HepG2 (cell line): Measurements from ENCODE around the gene PRPF18. TPM values are rescaled to one million over a fixed set of nuclear protein-coding genes. Genes with fewer than 3 reads are reported as not detected.

Experiments used
- ATAC-seq: fragments of 200-7000 bp; cut with Tn5 transposase; 3 replicates; pipeline ENCODE4 v1.9.1; 2020; ENCODE audit warnings: mild to moderate bottlenecking, moderate library complexity
- BruUV-seq: library from RNA; stranded (reverse); fragments of 400-500 nt; replicated peaks from 2 replicates; lab custom pipeline; 2021; lab: Mats Ljungman, UMichigan
- CTCF ChIA-PET: fragments of 300-600 bp; formaldehyde crosslinking; extraction: SDS; loops from one replicate; lab custom pipeline; 2021; ENCODE audit warnings: low total read pairs, inconsistent platforms, low intra/inter-chr PET ratio; lab: Yijun Ruan, JAX
- POLR2A ChIA-PET: fragments of 350-600 bp; sonication (Branson Sonifier 250); formaldehyde crosslinking; loops from one replicate; lab custom pipeline; 2020; ENCODE audit warnings: antibody characterized with exemption, inconsistent platforms; lab: Yijun Ruan, JAX
- DNase-seq: peaks from one replicate; pipeline ENCODE4 v3.0.0-alpha.2; 2015; ENCODE audit warnings: low spot score
- FAIRE-seq: peaks from 3 replicates; lab custom pipeline; 2011; peaks lifted over from hg19 to GRCh38; lab: Jason Lieb, UNC
- H2AFZ ChIP-seq: one replicate; pipeline ENCODE4 v1.6.1; 2011; ENCODE audit warnings: low read length, inconsistent platforms
- H3K27ac ChIP-seq: fragments of 300-600 bp; 3 replicates; pipeline ENCODE4 v1.8.0; 2011; ENCODE audit warnings: mixed run types, mild to moderate bottlenecking, mixed read lengths, low read length, inconsistent platforms; ENCODE audit not compliant: insufficient read depth; ENCODE audit errors: extremely low read length
- H3K27me3 ChIP-seq, 2 experiments: fragments of 200-600 bp in 1 of 2; 2 replicates in 1 of 2; 3 replicates in 1 of 2; pipeline versions ENCODE4 v1.6.0 to v1.8.0; 2011; ENCODE audit warnings: low read length in 2 of 2, mild to moderate bottlenecking in 2 of 2, moderate library complexity in 2 of 2, inconsistent platforms in 1 of 2; ENCODE audit not compliant: insufficient read depth in 2 of 2, control insufficient read depth in 1 of 2
- H3K36me3 ChIP-seq, 2 experiments: fragments of 200-600 bp in 1 of 2; replicated peaks in 1 of 2; 2 replicates in 1 of 2; 3 replicates in 1 of 2; pipeline versions ENCODE4 v1.5.1 to v1.8.0; 2011; ENCODE audit warnings: low read length in 2 of 2, inconsistent platforms in 1 of 2; ENCODE audit not compliant: insufficient read depth in 2 of 2, control insufficient read depth in 1 of 2
- H3K4me1 ChIP-seq: 2 replicates; pipeline ENCODE4 v1.5.1; 2012; ENCODE audit warnings: low read length, inconsistent platforms; ENCODE audit not compliant: insufficient read depth
- H3K4me2 ChIP-seq: 2 replicates; pipeline ENCODE4 v1.6.0; 2011; ENCODE audit warnings: low read depth, low read length, inconsistent platforms
- H3K4me3 ChIP-seq, 3 experiments: fragments of 200-600 bp in 1 of 3; sonication (generic), shearing (Covaris generic) in 1 of 3; replicated peaks in 1 of 3; 2 replicates each; pipeline ENCODE4 v1.5.1; 2011 to 2016; ENCODE audit warnings: low read length in 3 of 3, inconsistent platforms in 2 of 3, low read depth in 2 of 3, mild to moderate bottlenecking in 2 of 3, control low read depth in 1 of 3, mixed read lengths in 1 of 3; ENCODE audit not compliant: insufficient read depth in 1 of 3
- H3K79me2 ChIP-seq: one replicate; pipeline ENCODE4 v1.6.1; 2011; ENCODE audit warnings: low read length, inconsistent platforms; ENCODE audit not compliant: insufficient read depth
- H3K9ac ChIP-seq: 2 replicates; pipeline ENCODE4 v1.6.0; 2011; ENCODE audit warnings: mild to moderate bottlenecking, low read depth, low read length, inconsistent platforms; ENCODE audit not compliant: insufficient read depth
- H3K9me3 ChIP-seq: 2 replicates; pipeline ENCODE4 v1.5.1; 2012; ENCODE audit warnings: mild to moderate bottlenecking, low read length
- H4K20me1 ChIP-seq: 2 replicates; pipeline ENCODE4 v1.6.0; 2011; ENCODE audit warnings: inconsistent platforms, mild to moderate bottlenecking, low read length, moderate library complexity; ENCODE audit not compliant: insufficient read depth
- CHD2 ChIP-seq: IDR thresholded peaks from 2 replicates; pipeline ENCODE4 v1.6.1; 2011; ENCODE audit warnings: low read depth, low read length, improper control_type of control experiment
- ETV5 ChIP-seq: IDR thresholded peaks from 2 replicates; pipeline ENCODE4 v1.6.1; 2018; ENCODE audit warnings: missing biosample characterization, missing genetic modification reagents, inconsistent platforms, borderline replicate concordance
- FOSL2 ChIP-seq: sonication (generic); formaldehyde crosslinking; IDR thresholded peaks from 2 replicates; pipeline ENCODE4 v1.4.0; 2020; ENCODE audit warnings: missing genetic modification reagents
- HDAC6 ChIP-seq: fragments of 200-600 bp; sonication (generic); IDR thresholded peaks from 2 replicates; pipeline ENCODE4 v1.7.0; 2017; ENCODE audit warnings: mild to moderate bottlenecking, antibody characterized with exemption, low read length, low read depth
- KLF16 ChIP-seq, 2 experiments: sonication (generic) in 1 of 2; formaldehyde crosslinking in 1 of 2; IDR thresholded peaks; 2 replicates each; pipeline versions ENCODE4 v1.6.1 to v1.8.0; 2016 to 2023; ENCODE audit warnings: missing genetic modification reagents in 2 of 2, missing compliant biosample characterization in 1 of 2
- MIER3 ChIP-seq: IDR thresholded peaks from 2 replicates; pipeline ENCODE4 v1.6.1; 2016; ENCODE audit warnings: missing compliant biosample characterization, borderline replicate concordance
- MLX ChIP-seq: IDR thresholded peaks from 2 replicates; pipeline ENCODE4 v1.6.1; 2016
- NFE2 ChIP-seq: sonication (generic); formaldehyde crosslinking; IDR thresholded peaks from 2 replicates; pipeline ENCODE4 v1.4.0; 2020; ENCODE audit warnings: missing genetic modification reagents
- NKX3-1 ChIP-seq: sonication (generic); formaldehyde crosslinking; IDR thresholded peaks from 2 replicates; pipeline ENCODE4 v1.5.0; 2020; ENCODE audit warnings: missing genetic modification reagents
- NONO ChIP-seq, 2 experiments: fragments of 450-650 bp in 1 of 2; sonication (generic) in 1 of 2; formaldehyde crosslinking in 1 of 2; IDR thresholded peaks in 1 of 2; conservative IDR thresholded peaks in 1 of 2; 2 replicates each; pipeline versions ENCODE4 v1.6.1 to v1.8.0; 2017 to 2022; ENCODE audit warnings: mild to moderate bottlenecking in 1 of 2, missing genetic modification reagents in 1 of 2, moderate library complexity in 1 of 2
- RBM22 ChIP-seq: fragments of 200-400 bp; formaldehyde crosslinking; optimal IDR thresholded peaks from 2 replicates; pipeline ENCODE3; 2017; ENCODE audit warnings: mild to moderate bottlenecking, low read length, moderate library complexity
- RCOR2 ChIP-seq: IDR thresholded peaks from 2 replicates; pipeline ENCODE4 v1.6.1; 2016; ENCODE audit warnings: missing biosample characterization, missing genetic modification reagents
- SRSF9 ChIP-seq: fragments of 200-400 bp; formaldehyde crosslinking; IDR thresholded peaks from 2 replicates; pipeline ENCODE4 v1.6.1; 2018; ENCODE audit warnings: borderline replicate concordance, mild to moderate bottlenecking, low read depth, low read length; ENCODE audit not compliant: insufficient read depth, poor library complexity, severe bottlenecking
- STAG1 ChIP-seq: sonication (generic); formaldehyde crosslinking; IDR thresholded peaks from 2 replicates; pipeline ENCODE4 v1.4.0; 2020; ENCODE audit warnings: missing genetic modification reagents
- TBX2 ChIP-seq: sonication (generic); formaldehyde crosslinking; IDR thresholded peaks from 2 replicates; pipeline ENCODE4 v1.5.0; 2020; ENCODE audit warnings: missing genetic modification reagents, mild to moderate bottlenecking, borderline replicate concordance
- TCF7 ChIP-seq: sonication (generic); IDR thresholded peaks from 2 replicates; pipeline ENCODE4 v1.6.1; 2016; ENCODE audit warnings: antibody characterized with exemption, low read depth
- ZNF343 ChIP-seq: sonication (generic); formaldehyde crosslinking; IDR thresholded peaks from 2 replicates; pipeline ENCODE4 v1.4.0; 2020; ENCODE audit warnings: mild to moderate bottlenecking, missing genetic modification reagents
- ZSCAN30 ChIP-seq: sonication (generic); formaldehyde crosslinking; IDR thresholded peaks from 2 replicates; pipeline ENCODE4 v1.5.0; 2020; ENCODE audit warnings: mild to moderate bottlenecking, missing genetic modification reagents
- WGBS: methylation state at CpG from one replicate; pipeline ENCODE4 v1.1.6; 2017; ENCODE audit warnings: low lambda C conversion rate; 5-methylcytosine and 5-hydroxymethylcytosine counted together
- in situ Hi-C: cut with HindIII; loops from 2 replicates; pipeline ENCODE4 v1.10.0; 2017; ENCODE audit warnings: low pct_unique_long_range_greater_than_20kb; ENCODE audit not compliant: extremely low pct_ligation_motif_present
- intact Hi-C: fragments of 100-400 bp; cut with micrococcal nuclease; formaldehyde crosslinking; loops from one replicate; pipeline ENCODE4 v1.10.0; 2022; ENCODE audit not compliant: unreplicated experiment
- polyA plus RNA-seq, 8 experiments: library from polyadenylated mRNA; depleted of rRNA in 3 of 8; stranded (reverse) in 7 of 8; unstranded in 1 of 8; fragments of >200 nt; fragmentation: Illumina TruSeq in 4 of 8; extraction: Trizol in 4 of 8; gene quantifications; 2 replicates each; pipeline versions ENCODE4 v1.2.1 to v1.2.3, GENCODE V29; 2011 to 2016; ENCODE audit warnings: low read depth in 4 of 8, missing spikeins in 1 of 8, mixed read lengths in 1 of 8; ENCODE audit not compliant: insufficient read depth in 1 of 8
- total RNA-seq, 5 experiments: library from RNA; depleted of rRNA; stranded (reverse); fragments of >200 nt; fragmentation: Illumina TruSeq; extraction: Trizol; gene quantifications; 2 replicates each; pipeline ENCODE4 v1.2.3, GENCODE V29; 2016; ENCODE audit warnings: low read depth in 1 of 5

Gene PRPF18
- total and polyA plus RNA-seq, 2 of the 13 experiments (the other 11 are each of a cell fraction or from before 2014, with no cell fraction given), result 6.1 to 17.2 TPM

GRCh38 chr10:13550802-13551201 lies 36.0 kb upstream of the PRPF18 start:
- intact Hi-C loops, result no loop called here
- FAIRE-seq, result no peak
- BruUV-seq, result no TSS peak

More at GRCh38 chr10:13550802-13551201, 36.0 kb upstream of the PRPF18 start:
- Histone ChIP-seq H3K4me1 (no peaks in the 10 kb centered on the region), H3K27ac (no peak overlapping the region), H2AFZ (no peak overlapping the region), H3K36me3 (no peaks in the 10 kb centered on the region), H3K9me3 (no peaks in the 10 kb centered on the region), H4K20me1 (no peaks in the 10 kb centered on the region), H3K27me3 (no peaks in the 10 kb centered on the region), H3K79me2 (no peaks in the 10 kb centered on the region), H3K4me2 (no peak overlapping the region), H3K9ac (no peak overlapping the region), H3K4me3 (no peak overlapping the region)
- DNase-seq, result no peak
- no peak for ATAC-seq
- WGBS, result 43% methylated on average over 2 of the region's 2 CpGs
- in situ Hi-C loops, result no loop called here
- POLR2A ChIA-PET, result no interaction called here
- TF ChIP-seq KLF16 (CRISPR knock-in tag; IDR thresholded peaks at IDR 0.05), result no peak
- no peak for TF ChIP-seq RBM22
- no peak for TF ChIP-seq NFE2 (CRISPR knock-in tag)
- no peak for TF ChIP-seq ETV5
- TF ChIP-seq ZSCAN30 (CRISPR knock-in tag), result no peak
- no peak for TF ChIP-seq MIER3 (CRISPR knock-in tag)
- no peak for TF ChIP-seq SRSF9
- TF ChIP-seq TCF7, result no peak
- TF ChIP-seq TBX2, result no peak
- TF ChIP-seq NKX3-1 (CRISPR knock-in tag), result no peak
- TF ChIP-seq HDAC6, result no peak
- no peak for TF ChIP-seq RCOR2 (CRISPR knock-in tag)
- TF ChIP-seq MLX (CRISPR knock-in tag), result no peak
- no peak for TF ChIP-seq FOSL2 (CRISPR knock-in tag)
- no peak for TF ChIP-seq ZNF343
- TF ChIP-seq STAG1 (CRISPR knock-in tag), result no peak
- TF ChIP-seq CHD2, result no peak
- no peak for TF ChIP-seq NONO (IDR thresholded peaks at IDR 0.05)
- TF ChIP-seq NONO (CRISPR knock-in tag; conservative IDR thresholded peaks at IDR 0.05), result no peak
- CTCF ChIA-PET, result no interaction called here
